Ovary (tissue), 9 donors: Measurements from ENCODE around the gene GPS2. TPM values are rescaled to one million over a fixed set of nuclear protein-coding genes. Genes with fewer than 3 reads are reported as not detected.
A peak's percentile ranks its signal among the peaks of the same experiment; 100 is the strongest.

Experiments
- DNase-seq, 5 donors: peaks; one replicate each; pipeline ENCODE4 v3.0.0-alpha.2; 2019 to 2020
- H3K27ac ChIP-seq, 2 donors: fragments of 200-600 bp; one replicate each; pipeline versions ENCODE4 v1.5.1 to v1.8.0; 2019 to 2022
- H3K27me3 ChIP-seq: fragments of 200-600 bp; one replicate; pipeline ENCODE4 v1.8.0; 2022
- H3K36me3 ChIP-seq: fragments of 200-600 bp; sonication (generic); one replicate; pipeline ENCODE4 v1.5.1; 2019
- H3K4me1 ChIP-seq: one replicate; pipeline ENCODE4 v1.8.1; 2013; ENCODE audit warnings: mild to moderate bottlenecking, moderate library complexity; ENCODE audit not compliant: insufficient read depth
- H3K4me3 ChIP-seq: fragments of 200-600 bp; sonication (generic); one replicate; pipeline ENCODE4 v1.5.1; 2017
- H3K9me3 ChIP-seq, 2 donors: fragments of 200-600 bp in 1 of 2; sonication (generic) in 1 of 2; one replicate each; pipeline versions ENCODE4 v1.5.1 to v1.8.1; 2013 to 2019; ENCODE audit warnings: mild to moderate bottlenecking in 1 of 2, moderate library complexity in 1 of 2
- EP300 ChIP-seq: sonication (generic); formaldehyde crosslinking; IDR thresholded peaks from one replicate; pipeline ENCODE4 v1.6.1; 2017; ENCODE audit warnings: antibody characterized with exemption
- POLR2A ChIP-seq: fragments of 450-650 bp; IDR thresholded peaks from one replicate; pipeline ENCODE4 v1.6.1; 2017; ENCODE audit warnings: antibody characterized with exemption, mild to moderate bottlenecking, moderate library complexity
- WGBS, 3 donors: extraction: QIAGEN DNeasy Blood & Tissue Kit in 1 of 3; methylation state at CpG; one replicate each; pipeline versions ENCODE4 v1.1.5 to v1.1.7; 2013 to 2017; 5-methylcytosine and 5-hydroxymethylcytosine counted together
- intact Hi-C, 4 donors: fragments of 100-400 bp; cut with DNase I; formaldehyde crosslinking; loops; one replicate each; pipeline versions ENCODE4 v1.11.0 to v1.15.1; 2022 to 2023
- polyA plus RNA-seq, 2 donors: library from polyadenylated mRNA; stranded (reverse); fragments of 200-250 nt in 1 of 2; fragments of 350-450 nt in 1 of 2; fragmentation: Illumina TruSeq in 1 of 2; extraction: RNeasy Lipid Tissue Mini Kit (QIAGEN cat#74804) in 1 of 2; gene quantifications; one replicate each; pipeline ENCODE4 v1.2.3, GENCODE V29; 2013 to 2014
- total RNA-seq, 7 donors: library from RNA; depleted of rRNA in 2 of 7; stranded (reverse); fragments of >200 nt in 2 of 7; fragmentation: NEBNext Ultra II Directional in 3 of 7; extraction: Animal tissue kit (Norgen Biotek cat#: 25700) in 3 of 7; gene quantifications; one replicate each; pipeline versions ENCODE4 v1.1.0 to v1.2.4, GENCODE V29; 2016 to 2023
- TF ChIP-seq, protein P1 (sequence below), 3 donors: fragments of 450-650 bp in 2 of 3; fragments of 200-600 bp in 1 of 3; IDR thresholded peaks; one replicate each; pipeline versions ENCODE4 v1.5.1 to v1.8.0; 2016 to 2022; ENCODE audit warnings: antibody characterized with exemption in 3 of 3, mild to moderate bottlenecking in 1 of 3
- donor health status: DM: no; HTN: no; CAD: no; lungs with moderate emphysema.
- donor health status: DM: no; HTN: no; CAD: no.
- donor health status: Bipolar disorder and iron deficiency.
- donor health status: DM: yes; HTN: yes; CAD: no.
- donor health status: DM: no; HTN: no; CAD: no.
- donor health status: DM: yes; HTN: yes; CAD: no.

Gene GPS2
- total and polyA plus RNA-seq, 9 donors = 53.1 to 103 (median 61.3) TPM

DNA sequence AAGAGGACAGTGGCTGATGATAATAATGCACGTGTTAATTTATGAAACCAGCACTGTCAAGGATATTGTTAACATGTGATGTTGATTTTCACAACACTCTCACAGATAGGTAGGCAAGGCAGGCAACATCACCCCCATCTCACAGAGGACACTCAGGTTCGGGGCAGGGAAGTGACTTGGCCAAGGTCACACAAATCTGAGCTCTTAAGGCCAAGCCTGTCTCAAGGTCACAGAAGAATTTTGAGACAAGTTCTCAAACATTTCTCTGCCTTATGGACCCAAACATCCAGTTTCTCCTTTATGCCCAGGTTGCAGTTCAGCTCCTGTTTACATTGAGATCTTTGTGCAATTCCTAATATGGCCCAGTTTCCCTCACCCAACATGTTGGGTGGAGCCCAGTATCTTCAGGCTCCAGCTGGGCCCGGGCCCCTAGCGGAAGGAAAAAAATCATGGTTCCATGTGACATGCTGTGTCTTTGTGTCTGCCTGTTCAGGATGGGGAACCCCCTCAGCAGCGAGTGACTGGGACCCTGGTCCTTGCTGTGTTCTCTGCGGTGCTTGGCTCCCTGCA, 32.3 kb downstream of the GPS2 start:
- Histone ChIP-seq H3K27ac (no peak overlapping the region), H3K9me3 (no peaks in the 10 kb centered on the region), H3K27me3 (no peaks in the 10 kb centered on the region), H3K4me1 (peaks cover 6% of the 10 kb centered on the region), H3K4me3 (no peak overlapping the region), H3K36me3 (no peaks in the 10 kb centered on the region)
- no peak for TF ChIP-seq EP300
- TF ChIP-seq, protein P1, sequence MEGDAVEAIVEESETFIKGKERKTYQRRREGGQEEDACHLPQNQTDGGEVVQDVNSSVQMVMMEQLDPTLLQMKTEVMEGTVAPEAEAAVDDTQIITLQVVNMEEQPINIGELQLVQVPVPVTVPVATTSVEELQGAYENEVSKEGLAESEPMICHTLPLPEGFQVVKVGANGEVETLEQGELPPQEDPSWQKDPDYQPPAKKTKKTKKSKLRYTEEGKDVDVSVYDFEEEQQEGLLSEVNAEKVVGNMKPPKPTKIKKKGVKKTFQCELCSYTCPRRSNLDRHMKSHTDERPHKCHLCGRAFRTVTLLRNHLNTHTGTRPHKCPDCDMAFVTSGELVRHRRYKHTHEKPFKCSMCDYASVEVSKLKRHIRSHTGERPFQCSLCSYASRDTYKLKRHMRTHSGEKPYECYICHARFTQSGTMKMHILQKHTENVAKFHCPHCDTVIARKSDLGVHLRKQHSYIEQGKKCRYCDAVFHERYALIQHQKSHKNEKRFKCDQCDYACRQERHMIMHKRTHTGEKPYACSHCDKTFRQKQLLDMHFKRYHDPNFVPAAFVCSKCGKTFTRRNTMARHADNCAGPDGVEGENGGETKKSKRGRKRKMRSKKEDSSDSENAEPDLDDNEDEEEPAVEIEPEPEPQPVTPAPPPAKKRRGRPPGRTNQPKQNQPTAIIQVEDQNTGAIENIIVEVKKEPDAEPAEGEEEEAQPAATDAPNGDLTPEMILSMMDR (IDR thresholded peaks at IDR 0.05) = no peak
- intact Hi-C loops = loop anchor here in 1 of 4 donors (5.0 kb wide), 1 partner anchor 64 kb away; no protein-coding TSS in a partner anchor
- no peak for DNase-seq
- WGBS, 3 donors = 52 to 54% (median 53%) methylated on average over 6 of the region's 6 CpGs

- WGBS, 3 donors = 5 to 9% (median 6%) methylated on average over 42 to 43 of the region's 43 CpGs
Observed at GRCh38 chr17:7281953-7282751, 33.0 kb downstream of the GPS2 start.

DNA sequence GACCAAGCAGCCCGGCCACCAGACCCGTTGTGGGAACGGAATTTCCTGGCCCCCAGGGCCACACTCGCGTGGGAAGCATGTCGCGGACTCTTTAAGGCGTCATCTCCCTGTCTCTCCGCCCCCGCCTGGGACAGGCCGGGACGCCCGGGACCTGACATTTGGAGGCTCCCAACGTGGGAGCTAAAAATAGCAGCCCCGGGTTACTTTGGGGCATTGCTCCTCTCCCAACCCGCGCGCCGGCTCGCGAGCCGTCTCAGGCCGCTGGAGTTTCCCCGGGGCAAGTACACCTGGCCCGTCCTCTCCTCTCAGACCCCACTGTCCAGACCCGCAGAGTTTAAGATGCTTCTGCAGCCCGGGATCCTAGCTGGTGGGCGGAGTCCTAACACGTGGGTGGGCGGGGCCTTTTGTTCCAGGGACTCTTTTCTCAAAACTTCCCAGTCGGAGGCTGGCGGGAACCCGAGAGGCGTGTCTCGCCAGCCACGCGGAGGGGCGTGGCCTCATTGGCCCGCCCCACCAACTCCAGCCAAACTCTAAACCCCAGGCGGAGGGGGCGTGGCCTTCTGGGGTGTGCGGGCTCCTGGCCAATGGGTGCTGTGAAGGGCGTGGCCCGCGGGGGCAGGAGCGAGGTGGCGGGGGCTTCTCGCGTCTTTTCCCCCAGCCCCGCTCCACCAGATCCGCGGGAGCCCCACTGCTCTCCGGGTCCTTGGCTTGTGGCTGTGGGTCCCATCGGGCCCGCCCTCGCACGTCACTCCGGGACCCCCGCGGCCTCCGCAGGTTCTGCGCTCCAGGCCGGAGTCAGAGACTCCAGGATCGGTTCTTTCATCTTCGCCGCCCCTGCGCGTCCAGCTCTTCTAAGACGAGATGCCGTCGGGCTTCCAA, 33.8 kb downstream of the GPS2 start, which contains the start of gene SLC2A4:
Gene SLC2A4 (plus strand): TSS at position 645 of the 879 bp plus-strand sequence. CDS start 217 bp downstream, at position 862.
- TF ChIP-seq EP300 = no peak
- TF ChIP-seq, protein P1 (IDR thresholded peaks at IDR 0.05) = no peak
- DNase-seq = peak; percentile 94 to 98 (median 98)
- 0% methylated on average over 59 to 71 of the region's 71 CpGs for WGBS, 3 donors
- Histone ChIP-seq H3K27ac (peak within 1 kb of the TSS; percentile 44 to 62), H3K36me3 (no peaks in the 10 kb centered on the region), H3K9me3 (no peaks in the 10 kb centered on the region), H3K27me3 (no peaks in the 10 kb centered on the region), H3K4me1 (peaks cover 6% of the 10 kb centered on the region), H3K4me3 (peak within 1 kb of the TSS; percentile 37)
- intact Hi-C loops = loop anchor here (1.0 to 5.0 kb wide), 4 partner anchors 13 to 66 kb away; partner anchors contain the start of gene YBX2 (in 1 of the 4)

More at GRCh38 chr17:7281953-7282751, 33.0 kb downstream of the GPS2 start:
- no peaks in the 10 kb centered on the region for H3K27me3 ChIP-seq
- no peaks in the 10 kb centered on the region for H3K9me3 ChIP-seq
- intact Hi-C loops = loop anchor here (1.0 to 5.0 kb wide), 4 partner anchors 13 to 65 kb away; partner anchors contain the start of gene YBX2 (in 1 of the 4)
- H3K4me3 ChIP-seq = peak overlapping the region; percentile 37
- H3K36me3 ChIP-seq = no peaks in the 10 kb centered on the region
- peaks cover 6% of the 10 kb centered on the region for H3K4me1 ChIP-seq
- TF ChIP-seq POLR2A = no peak
- DNase-seq = peak; percentile 34 to 76 (median 71)
- peak overlapping the region; percentile 44 to 48 for H3K27ac ChIP-seq

DNA sequence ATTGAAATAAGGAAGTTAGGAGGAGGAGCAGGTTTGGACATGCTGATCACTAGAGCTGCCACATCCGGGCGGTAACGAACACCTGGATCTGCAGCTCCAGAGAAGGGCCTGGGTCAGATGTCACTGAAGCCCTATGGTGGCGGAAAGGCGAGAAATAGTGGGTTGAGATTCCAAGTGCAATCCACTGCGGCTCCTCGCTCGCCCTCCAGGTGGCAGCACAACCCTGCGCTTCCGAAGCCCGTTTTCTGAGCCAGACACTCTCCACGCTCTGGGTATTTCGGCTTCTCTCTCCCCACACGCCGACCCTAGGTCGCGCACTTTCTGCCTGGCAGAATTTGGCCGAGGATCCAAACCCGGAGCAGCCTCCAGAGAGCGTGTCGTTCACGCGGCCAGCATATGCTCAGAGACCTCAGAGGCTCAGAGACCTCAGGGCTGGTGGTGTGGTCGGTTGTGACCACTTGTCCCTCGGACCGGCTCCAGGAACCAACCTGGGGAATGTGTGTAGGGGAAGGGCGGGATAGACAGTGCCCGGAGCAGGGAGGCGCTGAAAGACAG, 34.6 kb downstream of the GPS2 start:
- DNase-seq = peak; percentile 75 to 91 (median 85)
- Histone ChIP-seq H3K4me1 (peaks cover 6% of the 10 kb centered on the region), H3K27me3 (no peaks in the 10 kb centered on the region), H3K4me3 (peak overlapping the region; percentile 23), H3K36me3 (no peaks in the 10 kb centered on the region), H3K9me3 (no peaks in the 10 kb centered on the region), H3K27ac (peak overlapping the region in 1 of 2 donors; percentile 62)
- TF ChIP-seq EP300 = no peak
- TF ChIP-seq POLR2A = peak; percentile 25
- TF ChIP-seq, protein P1 (IDR thresholded peaks at IDR 0.05) = peak; percentile 80 to 96 (median 95)
- 0 to 1% (median 1%) methylated on average over 29 of the region's 29 CpGs for WGBS, 3 donors
- intact Hi-C loops = loop anchor here (1.0 to 5.0 kb wide), 4 partner anchors 14 to 67 kb away; partner anchors contain the start of gene YBX2 (in 1 of the 4)
